HG03571 (cell line): ENCODE data around the gene NXN.
"Not testable (repeated sequence)": the region's sequence is repeated elsewhere in the genome, so short reads cannot be mapped to it uniquely, and the experiment has no call there.

Experiments used
- ATAC-seq: cut with Tn5 transposase; IDR thresholded peaks from one replicate; pipeline ENCODE4 v1.9.1; 2021; ENCODE audit not compliant: unreplicated experiment

NXN gene

GRCh38 chr17:838486-838885 is 141.1 kb downstream of the NXN start:
- no peak for ATAC-seq

- no peak for ATAC-seq
Observed at GRCh38 chr17:836151-836550, 143.4 kb downstream of the NXN start.

GRCh38 chr17:835721-836120 is 143.9 kb downstream of the NXN start:
- not testable (repeated sequence) for ATAC-seq

- no peak for ATAC-seq
Observed at GRCh38 chr17:835263-835662, 144.3 kb downstream of the NXN start.

- ATAC-seq, result no peak
Observed at GRCh38 chr17:834136-834535, 145.4 kb downstream of the NXN start.

- ATAC-seq, result no peak
Observed at GRCh38 chr17:830950-831349, 148.6 kb downstream of the NXN start.

GRCh38 chr17:830381-830780 is 149.2 kb downstream of the NXN start:
- no peak for ATAC-seq

GRCh38 chr17:829614-830013 is 150.0 kb downstream of the NXN start:
- not testable (repeated sequence) for ATAC-seq

GRCh38 chr17:828761-829160 is 150.8 kb downstream of the NXN start:
- ATAC-seq, result no peak

- no peak for ATAC-seq
Observed at GRCh38 chr17:826778-827177, 152.8 kb downstream of the NXN start.

- no peak for ATAC-seq
Observed at GRCh38 chr17:825216-825615, 154.4 kb downstream of the NXN start.

GRCh38 chr17:824378-824777 is 155.2 kb downstream of the NXN start:
- ATAC-seq, result no peak

GRCh38 chr17:823501-823902 is 156.1 kb downstream of the NXN start:
- no peak for ATAC-seq

GRCh38 chr17:819251-819650 is 160.3 kb downstream of the NXN start:
- no peak for ATAC-seq

GRCh38 chr17:814371-814770 is 165.2 kb downstream of the NXN start:
- no peak for ATAC-seq

GRCh38 chr17:812638-813204 is 166.9 kb downstream of the NXN start:
- ATAC-seq, result no peak

GRCh38 chr17:811051-811784 is 168.4 kb downstream of the NXN start:
- ATAC-seq, result no peak

- ATAC-seq, result no peak
Observed at GRCh38 chr17:807523-808294, 171.9 kb downstream of the NXN start.

- ATAC-seq, result no peak
Observed at GRCh38 chr17:806781-807522, 172.6 kb downstream of the NXN start.

GRCh38 chr17:806346-806745 is 173.2 kb downstream of the NXN start:
- no peak for ATAC-seq

- not testable (repeated sequence) for ATAC-seq
Observed at GRCh38 chr17:805886-806285, 173.7 kb downstream of the NXN start.
